Ovary (tissue), 3 donors: ENCODE data around the gene ZNF585A.

Experiments used
- POLR2A ChIP-seq: fragments of 450-650 bp; IDR thresholded peaks from one replicate; pipeline ENCODE4 v1.6.1; 2017; ENCODE audit warnings: antibody characterized with exemption, mild to moderate bottlenecking, moderate library complexity
- TF ChIP-seq, protein P1 (sequence below), 3 donors: fragments of 450-650 bp in 2 of 3; fragments of 200-600 bp in 1 of 3; IDR thresholded peaks; one replicate each; pipeline versions ENCODE4 v1.5.1 to v1.8.0; 2016 to 2022; ENCODE audit warnings: antibody characterized with exemption in 3 of 3, mild to moderate bottlenecking in 1 of 3
- donor health status: DM: no; HTN: no; CAD: no.

DNA sequence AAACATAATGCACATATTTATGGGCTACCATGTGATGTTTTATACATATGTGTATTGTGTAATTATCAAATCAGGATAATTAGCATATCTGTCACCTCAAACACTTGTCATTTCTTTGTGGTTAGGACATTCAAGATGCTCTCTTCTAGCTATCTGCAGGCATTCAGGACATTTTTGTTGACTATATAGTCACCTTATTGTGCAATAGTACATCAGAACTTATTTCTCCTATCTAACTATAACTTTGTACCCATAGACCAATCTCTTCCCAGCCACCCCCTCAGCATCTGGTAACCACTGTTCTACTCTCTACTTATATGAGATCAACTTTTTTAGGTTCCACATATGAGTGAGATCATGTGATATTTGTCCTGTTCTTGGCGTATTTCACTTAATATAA lies 73.9 kb downstream of the ZNF585A start:
- TF ChIP-seq, protein P1, sequence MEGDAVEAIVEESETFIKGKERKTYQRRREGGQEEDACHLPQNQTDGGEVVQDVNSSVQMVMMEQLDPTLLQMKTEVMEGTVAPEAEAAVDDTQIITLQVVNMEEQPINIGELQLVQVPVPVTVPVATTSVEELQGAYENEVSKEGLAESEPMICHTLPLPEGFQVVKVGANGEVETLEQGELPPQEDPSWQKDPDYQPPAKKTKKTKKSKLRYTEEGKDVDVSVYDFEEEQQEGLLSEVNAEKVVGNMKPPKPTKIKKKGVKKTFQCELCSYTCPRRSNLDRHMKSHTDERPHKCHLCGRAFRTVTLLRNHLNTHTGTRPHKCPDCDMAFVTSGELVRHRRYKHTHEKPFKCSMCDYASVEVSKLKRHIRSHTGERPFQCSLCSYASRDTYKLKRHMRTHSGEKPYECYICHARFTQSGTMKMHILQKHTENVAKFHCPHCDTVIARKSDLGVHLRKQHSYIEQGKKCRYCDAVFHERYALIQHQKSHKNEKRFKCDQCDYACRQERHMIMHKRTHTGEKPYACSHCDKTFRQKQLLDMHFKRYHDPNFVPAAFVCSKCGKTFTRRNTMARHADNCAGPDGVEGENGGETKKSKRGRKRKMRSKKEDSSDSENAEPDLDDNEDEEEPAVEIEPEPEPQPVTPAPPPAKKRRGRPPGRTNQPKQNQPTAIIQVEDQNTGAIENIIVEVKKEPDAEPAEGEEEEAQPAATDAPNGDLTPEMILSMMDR (IDR thresholded peaks at IDR 0.05): no peak
- no peak for TF ChIP-seq POLR2A
